IMR-90 (cell line): ENCODE measurements around the gene PGPEP1. TPM values are rescaled to one million over a fixed set of nuclear protein-coding genes. Genes with fewer than 3 reads are reported as not detected.
A peak's percentile ranks its signal among the peaks of the same experiment; 100 is the strongest.

Source experiments
- ATAC-seq: fragments of 200-7000 bp; cut with Tn5 transposase; 2 replicates; pipeline ENCODE4 v1.9.1; 2020; ENCODE audit warnings: low read depth, mild to moderate bottlenecking, moderate library complexity
- BruUV-seq: library from RNA; stranded (reverse); fragments of 400-500 nt; replicated peaks from 2 replicates; lab custom pipeline; 2021; lab: Mats Ljungman, UMichigan
- CTCF ChIA-PET: fragments of 300-600 bp; formaldehyde crosslinking; extraction: SDS; loops from one replicate; lab custom pipeline; 2021; ENCODE audit warnings: antibody characterized with exemption; lab: Yijun Ruan, JAX
- POLR2A ChIA-PET: fragments of 300-600 bp; sonication (Branson Sonifier 250); formaldehyde crosslinking; loops from one replicate; lab custom pipeline; 2022; ENCODE audit warnings: antibody characterized with exemption; ENCODE audit not compliant: unreplicated experiment; lab: Charles Lee
- DNase-seq: peaks from one replicate; pipeline ENCODE4 v3.0.0; 2013
- H2AFZ ChIP-seq: replicated peaks from 2 replicates; pipeline ENCODE3; 2013; ENCODE audit warnings: low read length, mild to moderate bottlenecking; ENCODE audit not compliant: poor library complexity
- H2AK5ac ChIP-seq: 2 replicates; pipeline ENCODE4 v1.6.1; 2013; ENCODE audit warnings: low read depth, low read length, inconsistent platforms
- H2AK9ac ChIP-seq: replicated peaks from 2 replicates; pipeline ENCODE3; 2013; ENCODE audit warnings: mild to moderate bottlenecking, low read depth, low read length, moderate library complexity; ENCODE audit not compliant: poor library complexity
- H2BK120ac ChIP-seq: 2 replicates; pipeline ENCODE4 v1.6.1; 2013; ENCODE audit warnings: low read depth, low read length, inconsistent platforms
- H2BK15ac ChIP-seq: 3 replicates; pipeline ENCODE4 v1.6.1; 2013; ENCODE audit warnings: low read depth, low read length, inconsistent platforms
- H2BK20ac ChIP-seq: 2 replicates; pipeline ENCODE4 v1.6.1; 2013; ENCODE audit warnings: low read depth, mild to moderate bottlenecking, inconsistent platforms, low read length, moderate library complexity
- H2BK5ac ChIP-seq: 2 replicates; pipeline ENCODE4 v1.6.1; 2013; ENCODE audit warnings: mild to moderate bottlenecking, low read depth, low read length, inconsistent platforms; ENCODE audit not compliant: poor library complexity, severe bottlenecking
- H3K14ac ChIP-seq: replicated peaks from 2 replicates; pipeline ENCODE4 v1.6.1; 2013; ENCODE audit warnings: low read depth, low read length, inconsistent platforms
- H3K18ac ChIP-seq: 2 replicates; pipeline ENCODE4 v1.6.1; 2013; ENCODE audit warnings: low read depth, low read length, control low read depth
- H3K23ac ChIP-seq: 2 replicates; pipeline ENCODE4 v1.6.1; 2013; ENCODE audit warnings: low read depth, low read length, inconsistent platforms
- H3K27ac ChIP-seq: 2 replicates; pipeline ENCODE4 v1.5.1; 2013; ENCODE audit warnings: mild to moderate bottlenecking, control low read depth, low read length; ENCODE audit not compliant: insufficient read depth
- H3K27me3 ChIP-seq: 2 replicates; pipeline ENCODE4 v1.6.1; 2013; ENCODE audit warnings: low read length; ENCODE audit not compliant: control insufficient read depth, insufficient read depth
- H3K36me3 ChIP-seq: 2 replicates; pipeline ENCODE4 v1.6.1; 2013; ENCODE audit warnings: low read length, mixed read lengths; ENCODE audit not compliant: control insufficient read depth, insufficient read depth
- H3K4ac ChIP-seq: 2 replicates; pipeline ENCODE4 v1.6.1; 2013; ENCODE audit warnings: low read depth, low read length, inconsistent platforms
- H3K4me1 ChIP-seq: 2 replicates; pipeline ENCODE4 v1.6.1; 2013; ENCODE audit warnings: low read length, mixed read lengths; ENCODE audit not compliant: control insufficient read depth, insufficient read depth
- H3K4me2 ChIP-seq: 2 replicates; pipeline ENCODE4 v1.6.1; 2013; ENCODE audit warnings: low read depth, mild to moderate bottlenecking, control low read depth, low read length, moderate library complexity
- H3K4me3 ChIP-seq: 2 replicates; pipeline ENCODE4 v1.5.1; 2013; ENCODE audit warnings: low read depth, mild to moderate bottlenecking, control low read depth, low read length, moderate library complexity; ENCODE audit not compliant: insufficient read depth
- H3K56ac ChIP-seq: 2 replicates; pipeline ENCODE4 v1.6.1; 2013; ENCODE audit warnings: low read length, inconsistent platforms; ENCODE audit not compliant: insufficient read depth; ENCODE audit errors: extremely low read depth
- H3K79me1 ChIP-seq, 2 experiments: 2 replicates each; pipeline ENCODE4 v1.6.1; 2013; ENCODE audit warnings: low read length in 2 of 2, inconsistent platforms in 1 of 2, low read depth in 1 of 2
- H3K9ac ChIP-seq: 2 replicates; pipeline ENCODE4 v1.6.1; 2013; ENCODE audit warnings: low read depth, low read length, control low read depth
- H3K9me1 ChIP-seq: 2 replicates; pipeline ENCODE4 v1.6.1; 2013; ENCODE audit warnings: low read length, inconsistent platforms; ENCODE audit not compliant: insufficient read depth
- H3K9me3 ChIP-seq: 2 replicates; pipeline ENCODE4 v1.6.1; 2013; ENCODE audit warnings: low read length; ENCODE audit not compliant: control insufficient read depth, insufficient read depth
- H4K20me1 ChIP-seq: 2 replicates; pipeline ENCODE4 v1.6.1; 2013; ENCODE audit warnings: low read length, inconsistent platforms; ENCODE audit not compliant: insufficient read depth
- H4K5ac ChIP-seq: 2 replicates; pipeline ENCODE4 v1.6.1; 2013; ENCODE audit warnings: mild to moderate bottlenecking, low read depth, low read length, control low read depth
- H4K8ac ChIP-seq, 2 experiments: 2 replicates each; pipeline ENCODE4 v1.6.1; 2013; ENCODE audit warnings: low read depth in 2 of 2, low read length in 2 of 2, control low read depth in 1 of 2, inconsistent platforms in 1 of 2
- H4K91ac ChIP-seq: 2 replicates; pipeline ENCODE4 v1.6.1; 2013; ENCODE audit warnings: low read depth, low read length, inconsistent platforms; ENCODE audit not compliant: insufficient read depth
- BHLHE40 ChIP-seq: fragments of 150-350 bp; IDR thresholded peaks from 2 replicates; pipeline ENCODE4 v1.6.1; 2016; ENCODE audit warnings: mild to moderate bottlenecking, low read depth, low read length
- CHD1 ChIP-seq: IDR thresholded peaks from 2 replicates; pipeline ENCODE4 v1.6.1; 2012; ENCODE audit warnings: low read depth, low read length, improper control_type of control experiment
- CTCF ChIP-seq: conservative IDR thresholded peaks from 2 replicates; pipeline ENCODE4 v1.5.1; 2012; ENCODE audit warnings: mild to moderate bottlenecking, low read depth, low read length, improper control_type of control experiment
- ELK1 ChIP-seq: fragments of 150-350 bp; IDR thresholded peaks from 2 replicates; pipeline ENCODE4 v1.6.1; 2016; ENCODE audit warnings: low read depth, mild to moderate bottlenecking, low read length, moderate library complexity, borderline replicate concordance
- FOS ChIP-seq: fragments of 150-350 bp; IDR thresholded peaks from 2 replicates; pipeline ENCODE4 v1.6.1; 2016; ENCODE audit warnings: low read depth, low read length
- MAFK ChIP-seq: IDR thresholded peaks from 2 replicates; pipeline ENCODE4 v1.6.1; 2012; ENCODE audit warnings: low read depth, low read length, improper control_type of control experiment
- MAZ ChIP-seq: IDR thresholded peaks from 2 replicates; pipeline ENCODE4 v1.6.1; 2012; ENCODE audit warnings: low read depth, mild to moderate bottlenecking, low read length, improper control_type of control experiment, moderate library complexity, borderline replicate concordance
- MXI1 ChIP-seq: IDR thresholded peaks from 2 replicates; pipeline ENCODE4 v1.6.1; 2012; ENCODE audit warnings: low read depth, mild to moderate bottlenecking, low read length, moderate library complexity, borderline replicate concordance
- NFE2L2 ChIP-seq: fragments of 150-350 bp; IDR thresholded peaks from 2 replicates; pipeline ENCODE4 v1.6.1; 2016; ENCODE audit warnings: low read depth, mild to moderate bottlenecking, low read length
- POLR2A ChIP-seq: IDR thresholded peaks from 2 replicates; pipeline ENCODE4 v1.6.1; 2012; ENCODE audit warnings: mild to moderate bottlenecking, low read depth, low read length
- RAD21 ChIP-seq: IDR thresholded peaks from 2 replicates; pipeline ENCODE4 v1.6.1; 2012; ENCODE audit warnings: low read length, improper control_type of control experiment
- RCOR1 ChIP-seq: IDR thresholded peaks from 2 replicates; pipeline ENCODE4 v1.6.1; 2012; ENCODE audit warnings: mild to moderate bottlenecking, low read length, improper control_type of control experiment; ENCODE audit not compliant: insufficient replicate concordance
- RFX5 ChIP-seq: IDR thresholded peaks from 2 replicates; pipeline ENCODE4 v1.8.0; 2012; ENCODE audit warnings: low read depth, mild to moderate bottlenecking, low read length, moderate library complexity
- SMC3 ChIP-seq: fragments of 150-350 bp; IDR thresholded peaks from 2 replicates; pipeline ENCODE4 v1.6.1; 2016; ENCODE audit warnings: low read depth, mild to moderate bottlenecking, antibody characterized with exemption, low read length, moderate library complexity
- USF2 ChIP-seq: fragments of 150-350 bp; IDR thresholded peaks from 2 replicates; pipeline ENCODE4 v1.6.1; 2017; ENCODE audit warnings: mild to moderate bottlenecking, antibody characterized with exemption, low read length, low read depth
- WGBS, 2 experiments: methylation state at CpG; one replicate each; pipeline versions ENCODE4 v1.1.5 to v1.1.7; 2013; ENCODE audit warnings: missing lambda C conversion rate in 2 of 2; ENCODE audit not compliant: insufficient read length in 1 of 2; ENCODE audit errors: extremely low coverage in 2 of 2; 5-methylcytosine and 5-hydroxymethylcytosine counted together
- dilution Hi-C: fragments of 300-500 bp; cut with HindIII; formaldehyde crosslinking; loops from one replicate; pipeline ENCODE4 v1.14.3; 2018; ENCODE audit warnings: low sequenced_read_pairs; ENCODE audit not compliant: unreplicated experiment
- in situ Hi-C: fragments of 300-500 bp; cut with MboI; formaldehyde crosslinking; loops from 3 replicates; pipeline ENCODE4 v1.14.3; 2019; ENCODE audit warnings: low sequenced_read_pairs, inconsistent platforms, mixed read lengths
- intact Hi-C: fragments of 100-400 bp; cut with micrococcal nuclease; formaldehyde crosslinking; loops from 2 replicates; pipeline ENCODE4 v1.10.0; 2022
- polyA plus RNA-seq, 3 experiments: library from polyadenylated mRNA; depleted of rRNA; stranded (reverse); fragments of >200 nt; gene quantifications; 2 replicates each; pipeline ENCODE4 v1.2.3, GENCODE V29; 2012; ENCODE audit warnings: low replicate concordance in 1 of 3
- total RNA-seq: library from RNA; depleted of rRNA; stranded (reverse); fragments of >200 nt; gene quantifications from 2 replicates; pipeline ENCODE4 v1.2.3, GENCODE V29; 2012

Gene PGPEP1
- total and polyA plus RNA-seq, 2 of the 4 experiments (the other 2 are of a cell fraction), result 11.8 to 14.3 TPM

GRCh38 chr19:18396471-18397241, 56.3 kb downstream of the PGPEP1 start:
- Histone ChIP-seq H3K27ac (no peak overlapping the region), H3K9ac (no peak overlapping the region), H3K36me3 (no peaks in the 10 kb centered on the region), H2BK15ac (no peak overlapping the region), H3K79me1 (no peaks in the 10 kb centered on the region), H3K4me1 (peaks cover 22% of the 10 kb centered on the region), H3K56ac (no peak overlapping the region), H4K20me1 (no peaks in the 10 kb centered on the region), H3K23ac (no peak overlapping the region), H3K18ac (no peak overlapping the region), H4K91ac (0 out of 2 replicates have a peak overlapping the region, but pooled peaks have one; percentile 1), H3K9me1 (peaks cover 6% of the 10 kb centered on the region; the same call in 1 of the 2 replicates), H2AFZ (no peak overlapping the region), H3K14ac (no peak overlapping the region), H4K8ac (no peak overlapping the region), H3K4me2 (no peak overlapping the region), H3K27me3 (no peaks in the 10 kb centered on the region), H3K4me3 (no peak overlapping the region), H2AK5ac (peak overlapping the region; percentile 43; the same call in 1 of the 2 replicates), H2BK5ac (no peak overlapping the region), H4K5ac (no peak overlapping the region), H2BK20ac (peak overlapping the region; percentile 59; the same call in 1 of the 2 replicates), H3K9me3 (no peaks in the 10 kb centered on the region), H2AK9ac (peak overlapping the region; percentile 52), H2BK120ac (no peak overlapping the region), H3K4ac (0 out of 2 replicates have a peak overlapping the region, but pooled peaks have one; percentile 20)
- intact Hi-C loops (no loop called here), dilution Hi-C loops (no loop called here), in situ Hi-C loops (no loop called here)
- DNase-seq, result no peak
- BruUV-seq, result no TSS peak
- ATAC-seq, result no peak
- WGBS, 2 experiments, result 59% methylated on average over 26 of the region's 37 CpGs; no CpG with 5 or more reads in 1 of the 2 experiments
- CTCF ChIA-PET, result no interaction called here
- POLR2A ChIA-PET, result no interaction called here
- TF ChIP-seq MXI1 (no peak), RCOR1 (no peak), POLR2A (no peak), CHD1 (no peak), CTCF (no peak), BHLHE40 (no peak), NFE2L2 (no peak), MAFK (no peak), USF2 (no peak), FOS (no peak), SMC3 (no peak), RAD21 (no peak), ELK1 (no peak), MAZ (no peak), RFX5 (no peak)
